IPS-NIHi11 (cell line): ENCODE results near the gene MADCAM1.
"Not testable (repeated sequence)": the region's sequence is repeated elsewhere in the genome, so short reads cannot be mapped to it uniquely, and the experiment has no call there.

Experiments used
- DNase-seq: peaks from one replicate; pipeline ENCODE4 v3.0.0; 2012; ENCODE audit warnings: mixed read lengths, low spot score

Gene MADCAM1

GRCh38 chr19:496112-496665 is at the start of gene MADCAM1:
TSS of gene MADCAM1 (plus strand) at chr19:496486. CDS start at chr19:496500, 14 bp downstream.
- peak; percentile 37 for DNase-seq

- DNase-seq, result no peak
Observed at GRCh38 chr19:447064-447426, 49.2 kb upstream of the MADCAM1 start.

- peak; percentile 31 for DNase-seq
Observed at GRCh38 chr19:447816-448560, 48.3 kb upstream of the MADCAM1 start.

- DNase-seq, result peak; percentile 17
Observed at GRCh38 chr19:449916-450315, 46.4 kb upstream of the MADCAM1 start.

GRCh38 chr19:450912-451481 is 45.3 kb upstream of the MADCAM1 start:
- not testable (repeated sequence) for DNase-seq

- no peak for DNase-seq
Observed at GRCh38 chr19:452829-453228, 43.5 kb upstream of the MADCAM1 start.

- DNase-seq, result no peak
Observed at GRCh38 chr19:453606-454005, 42.7 kb upstream of the MADCAM1 start.

GRCh38 chr19:455031-455705 is 41.1 kb upstream of the MADCAM1 start:
- DNase-seq, result no peak

GRCh38 chr19:455851-456546 is 40.3 kb upstream of the MADCAM1 start:
- DNase-seq, result no peak

GRCh38 chr19:456547-457110 is 39.7 kb upstream of the MADCAM1 start:
- DNase-seq, result no peak

- no peak for DNase-seq
Observed at GRCh38 chr19:457636-458035, 38.6 kb upstream of the MADCAM1 start.

- DNase-seq, result no peak
Observed at GRCh38 chr19:458091-459042, 37.9 kb upstream of the MADCAM1 start.

GRCh38 chr19:459724-460511 is 36.4 kb upstream of the MADCAM1 start:
- DNase-seq, result peak; percentile 94

GRCh38 chr19:460877-461720 is 35.2 kb upstream of the MADCAM1 start, which contains the start of gene SHC2:
TSS of gene SHC2 (minus strand) at chr19:461033. CDS start at chr19:460996, 37 bp downstream.
- DNase-seq, result peak; percentile 82

GRCh38 chr19:461721-462551 is 34.4 kb upstream of the MADCAM1 start:
- peak; percentile 90 for DNase-seq

GRCh38 chr19:463483-464207 is 32.6 kb upstream of the MADCAM1 start:
- no peak for DNase-seq

- DNase-seq, result no peak
Observed at GRCh38 chr19:464208-464545, 32.1 kb upstream of the MADCAM1 start.
